Measurements from ENCODE around the gene AMHR2.
"Not testable (repeated sequence)": the region's sequence is repeated elsewhere in the genome, so short reads cannot be mapped to it uniquely, and the experiment has no call there.

AMHR2 gene

DNA sequence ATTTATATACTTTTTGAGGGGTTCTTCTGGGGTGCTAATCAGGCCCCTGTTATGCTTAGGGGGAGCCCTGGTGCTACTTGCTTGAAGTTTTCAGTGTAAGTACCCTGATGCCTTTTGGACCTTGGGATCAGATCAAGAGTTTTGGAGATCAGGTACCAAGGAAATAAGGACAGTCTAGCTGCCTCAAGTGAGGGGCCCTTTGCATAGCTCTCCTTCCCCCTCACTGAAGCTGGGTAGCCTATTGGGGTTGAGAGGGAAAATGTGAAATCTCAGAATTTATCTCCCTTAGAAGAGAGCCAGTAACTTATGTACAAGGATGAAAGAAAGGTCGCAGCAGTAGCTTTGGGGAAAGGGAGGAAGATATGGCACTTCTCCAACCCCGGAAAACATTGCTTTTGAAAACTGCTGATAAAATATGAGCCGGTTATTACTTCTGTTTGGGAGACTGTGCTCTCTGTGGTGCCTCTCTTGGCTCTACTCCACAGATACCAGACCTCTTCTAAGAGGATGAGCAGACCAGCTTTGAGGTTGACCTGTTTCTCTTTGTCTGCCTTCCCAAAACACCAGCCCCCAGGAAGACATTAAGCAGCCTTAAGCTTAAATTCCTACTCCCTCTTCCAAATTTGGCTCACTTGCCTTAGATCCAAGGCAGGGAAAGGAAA lies 8.8 kb upstream of the AMHR2 start:
- DNase-seq (ENCODE audit: low read depth in 2 of 2), result no peak

DNA sequence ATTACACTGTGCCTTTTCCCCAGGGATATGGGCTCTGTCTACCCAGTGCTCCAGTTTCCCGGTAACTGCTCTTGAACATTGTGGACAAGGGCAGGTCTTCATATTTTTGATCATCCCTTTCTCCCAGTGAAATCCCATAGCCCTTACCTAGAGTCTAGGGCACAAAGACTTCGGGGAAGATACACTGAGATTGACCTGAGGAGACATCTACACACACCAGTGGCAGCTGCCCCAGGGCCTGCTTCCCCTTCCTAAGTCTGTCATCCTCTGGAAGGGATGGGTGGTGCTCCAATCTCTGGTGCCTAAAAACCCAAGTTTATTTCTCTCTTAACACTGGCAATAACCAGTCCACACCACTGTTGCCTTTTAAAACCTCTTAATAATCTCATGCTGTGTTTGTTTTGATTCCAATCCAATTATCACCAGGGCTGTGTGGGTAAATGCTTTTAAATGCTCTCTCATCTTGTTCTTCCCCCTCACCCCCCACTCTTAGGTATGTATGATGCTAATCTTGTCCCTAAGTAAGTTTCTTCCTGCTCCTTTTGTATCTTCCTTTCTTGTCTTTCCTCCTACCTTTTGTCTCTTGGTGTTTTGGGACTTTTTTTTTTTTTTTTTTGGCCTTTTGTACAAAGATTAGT lies 7.8 kb upstream of the AMHR2 start:
- DNase-seq (ENCODE audit: low read depth in 2 of 2), result not testable (repeated sequence)

DNA sequence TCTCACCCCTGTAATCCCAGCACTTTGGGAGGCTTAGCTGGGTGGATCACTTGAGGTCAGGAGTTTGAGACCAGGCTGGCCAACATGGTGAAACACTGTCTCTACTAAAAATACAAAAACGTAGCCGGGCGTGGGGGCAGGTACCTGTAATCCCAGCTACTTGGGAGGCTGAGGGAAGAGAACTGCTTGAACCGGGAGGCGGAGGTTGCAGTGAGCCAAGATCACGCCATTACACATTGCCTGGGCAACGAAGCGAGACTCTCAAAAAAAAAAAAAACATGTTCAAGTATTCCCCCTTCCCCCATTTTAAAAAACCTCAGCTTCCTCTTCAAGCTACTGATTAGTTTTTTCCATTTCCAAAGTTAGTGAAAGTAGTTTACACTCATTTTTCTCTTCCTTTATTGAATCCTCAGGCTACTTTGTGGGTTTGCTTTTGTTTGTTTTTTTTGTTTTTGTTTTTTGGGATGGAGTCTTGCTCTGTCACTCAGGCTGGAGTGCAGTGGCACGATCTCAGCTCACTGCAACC lies 6.3 kb upstream of the AMHR2 start:
- not testable (repeated sequence) for DNase-seq (ENCODE audit: low read depth in 2 of 2)

DNA sequence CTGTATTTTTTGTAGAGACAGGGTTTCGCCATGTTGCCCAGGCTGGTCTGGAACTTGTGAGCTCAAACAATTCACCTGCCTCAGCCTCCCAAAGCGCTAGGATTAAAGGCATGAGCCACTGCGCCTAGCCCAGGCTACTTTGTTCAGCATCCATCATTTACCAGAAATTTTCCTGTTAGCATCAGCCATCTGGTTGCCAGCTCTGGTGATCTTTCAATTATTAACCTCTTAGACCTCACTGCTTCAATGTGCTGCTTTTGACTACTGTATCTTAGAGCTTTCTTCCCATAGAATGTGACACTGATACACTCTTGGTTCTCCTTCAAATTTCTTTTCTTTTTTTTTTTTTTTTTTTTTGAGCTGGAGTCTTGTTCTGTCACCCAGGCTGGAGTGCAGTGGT lies 5.4 kb upstream of the AMHR2 start:
- no peak for DNase-seq (ENCODE audit: low read depth in 2 of 2)

DNA sequence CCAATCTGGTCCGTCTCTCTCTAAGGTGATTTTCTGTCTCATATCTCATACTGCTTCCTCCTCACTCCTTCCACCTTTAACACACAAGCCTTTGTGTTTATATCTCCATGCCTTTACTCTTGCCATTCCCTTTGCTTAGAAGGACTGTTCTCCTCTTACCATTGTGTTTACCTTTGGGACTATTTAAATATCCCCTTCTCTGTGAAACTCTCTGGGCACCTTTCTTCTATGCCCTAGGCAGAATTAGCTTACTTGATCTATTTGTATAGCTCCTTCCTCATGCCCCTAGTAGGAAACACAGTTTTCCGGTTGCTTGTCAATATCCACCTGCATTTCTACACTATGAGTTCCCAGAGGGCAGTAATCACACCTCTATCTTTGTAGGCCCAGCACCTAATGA lies 3.9 kb upstream of the AMHR2 start:
- no peak for DNase-seq (ENCODE audit: low read depth in 2 of 2)

DNA sequence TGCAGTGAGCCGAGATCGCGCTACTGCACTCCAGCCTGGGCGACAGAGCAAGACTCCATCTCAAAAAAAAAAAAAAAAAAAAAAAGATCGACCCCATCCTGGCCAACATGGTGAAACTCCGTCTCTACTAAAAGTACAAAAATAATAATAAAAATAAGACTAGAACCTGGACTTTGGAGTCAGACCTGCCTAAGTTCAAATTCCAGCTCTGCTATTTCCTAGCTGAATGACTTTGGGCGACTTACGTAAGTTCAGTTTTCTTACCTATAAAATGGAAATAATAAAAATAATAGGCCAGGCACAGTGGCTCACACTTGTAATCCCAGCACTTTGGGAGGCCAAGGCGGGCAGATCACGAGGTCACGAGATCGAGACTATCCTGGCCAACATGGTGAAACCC lies 1.4 kb upstream of the AMHR2 start:
- DNase-seq (ENCODE audit: low read depth in 2 of 2), result not testable (repeated sequence)

DNA sequence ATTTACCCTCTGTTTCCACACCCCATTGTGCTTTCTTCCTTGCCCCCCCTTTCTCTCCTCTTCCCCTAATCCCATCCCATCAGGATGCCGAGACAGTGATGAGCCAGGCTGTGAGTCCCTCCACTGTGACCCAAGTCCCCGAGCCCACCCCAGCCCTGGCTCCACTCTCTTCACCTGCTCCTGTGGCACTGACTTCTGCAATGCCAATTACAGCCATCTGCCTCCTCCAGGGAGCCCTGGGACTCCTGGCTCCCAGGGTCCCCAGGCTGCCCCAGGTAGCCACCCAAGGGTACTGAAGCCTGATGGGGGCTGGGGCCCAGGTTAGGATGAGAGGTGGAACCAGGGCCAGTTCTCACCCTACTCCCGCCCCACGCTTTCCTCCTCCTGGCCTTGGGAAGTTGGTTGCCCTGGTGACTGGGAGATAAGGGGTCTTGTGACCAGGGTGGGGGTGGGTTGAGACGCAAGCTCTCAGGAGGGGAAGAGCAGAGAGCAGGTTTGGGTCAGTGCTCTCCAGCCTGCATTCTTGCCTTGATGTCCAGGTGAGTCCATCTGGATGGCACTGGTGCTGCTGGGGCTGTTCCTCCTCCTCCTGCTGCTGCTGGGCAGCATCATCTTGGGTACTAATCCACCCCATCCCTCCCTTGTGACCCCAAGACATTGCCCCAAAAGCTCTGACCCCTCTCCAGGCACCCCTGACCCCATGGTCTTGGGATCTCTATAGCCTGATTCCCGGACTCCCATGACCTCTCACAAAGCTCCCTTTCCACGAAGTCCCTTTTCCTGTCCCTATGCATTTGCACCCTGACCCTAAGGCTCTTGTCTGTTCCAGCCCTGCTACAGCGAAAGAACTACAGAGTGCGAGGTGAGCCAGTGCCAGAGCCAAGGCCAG lies 1.2 kb downstream of the AMHR2 start:
- DNase-seq (ENCODE audit: low read depth in 2 of 2), result no peak

DNA sequence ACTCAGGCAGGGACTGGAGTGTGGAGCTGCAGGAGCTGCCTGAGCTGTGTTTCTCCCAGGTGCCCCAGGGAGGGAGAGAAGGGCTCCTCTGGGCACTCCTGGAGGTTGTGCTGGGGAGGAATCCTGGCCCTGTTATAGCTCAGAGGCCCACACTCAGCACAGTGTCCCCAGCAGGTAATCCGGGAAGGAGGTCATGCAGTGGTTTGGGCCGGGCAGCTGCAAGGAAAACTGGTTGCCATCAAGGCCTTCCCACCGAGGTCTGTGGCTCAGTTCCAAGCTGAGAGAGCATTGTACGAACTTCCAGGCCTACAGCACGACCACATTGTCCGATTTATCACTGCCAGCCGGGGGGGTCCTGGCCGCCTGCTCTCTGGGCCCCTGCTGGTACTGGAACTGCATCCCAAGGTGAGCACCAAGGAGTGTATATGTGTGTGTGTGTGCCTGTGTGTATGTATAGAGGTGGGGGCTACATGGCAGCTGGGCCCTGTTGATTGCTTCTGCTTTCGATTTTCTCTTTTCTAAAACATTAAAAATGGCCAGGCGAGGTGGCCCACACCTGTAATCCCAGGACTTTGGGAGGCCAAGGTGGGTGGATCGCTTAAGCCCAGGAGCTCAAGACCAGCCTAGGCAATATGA lies 2.0 kb downstream of the AMHR2 start:
- no peak for DNase-seq (ENCODE audit: low read depth in 2 of 2)

DNA sequence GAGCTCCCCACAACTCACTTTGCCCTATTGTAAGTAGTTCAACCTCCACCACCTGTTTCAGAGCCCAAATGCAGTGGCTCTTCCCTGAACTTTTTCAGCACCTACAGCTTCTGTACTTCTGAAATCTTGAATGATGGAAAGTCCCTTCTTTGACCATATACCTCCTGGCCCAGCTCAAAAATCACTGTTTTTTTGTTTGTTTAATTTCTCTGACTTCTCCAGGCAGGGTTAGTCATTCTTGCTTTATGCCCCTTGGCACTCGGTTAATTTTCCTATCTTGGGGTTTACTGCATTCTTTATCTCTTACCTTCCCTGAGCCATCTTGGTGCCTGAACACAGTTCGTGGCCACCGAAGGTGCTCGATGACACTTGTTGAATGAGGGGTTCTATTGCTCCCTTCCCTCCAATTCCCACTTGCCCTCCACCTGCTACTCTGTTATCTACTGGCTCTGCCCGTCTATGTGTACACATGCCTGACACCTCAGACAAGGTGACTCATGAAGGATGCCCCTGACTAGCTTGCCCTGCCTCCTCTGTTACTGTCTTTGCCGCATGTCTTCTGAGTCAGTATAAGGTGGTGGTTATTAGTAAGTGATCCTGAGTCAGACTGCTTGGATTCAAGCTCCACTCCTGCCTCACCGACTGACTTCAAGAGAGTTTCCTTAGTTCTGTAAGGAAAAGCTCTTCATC lies 4.4 kb downstream of the AMHR2 start:
- DNase-seq (ENCODE audit: low read depth in 2 of 2), result peak; percentile 25 to 32

DNA sequence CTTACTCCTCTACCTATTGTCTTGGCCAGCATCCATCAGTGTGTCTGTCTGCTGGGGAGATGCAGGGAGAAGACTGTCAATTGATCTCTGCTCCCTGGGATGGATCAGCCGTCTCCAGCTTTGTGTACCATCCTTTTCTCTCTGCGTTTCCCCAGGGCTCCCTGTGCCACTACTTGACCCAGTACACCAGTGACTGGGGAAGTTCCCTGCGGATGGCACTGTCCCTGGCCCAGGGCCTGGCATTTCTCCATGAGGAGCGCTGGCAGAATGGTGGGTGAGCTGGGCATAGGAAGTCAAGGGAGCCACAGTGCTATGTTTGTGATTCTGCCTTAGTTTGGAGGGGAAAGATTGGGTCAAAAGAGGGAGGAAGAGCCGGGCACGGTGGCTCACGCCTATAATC lies 5.1 kb downstream of the AMHR2 start:
- DNase-seq (ENCODE audit: low read depth in 2 of 2), result no peak

DNA sequence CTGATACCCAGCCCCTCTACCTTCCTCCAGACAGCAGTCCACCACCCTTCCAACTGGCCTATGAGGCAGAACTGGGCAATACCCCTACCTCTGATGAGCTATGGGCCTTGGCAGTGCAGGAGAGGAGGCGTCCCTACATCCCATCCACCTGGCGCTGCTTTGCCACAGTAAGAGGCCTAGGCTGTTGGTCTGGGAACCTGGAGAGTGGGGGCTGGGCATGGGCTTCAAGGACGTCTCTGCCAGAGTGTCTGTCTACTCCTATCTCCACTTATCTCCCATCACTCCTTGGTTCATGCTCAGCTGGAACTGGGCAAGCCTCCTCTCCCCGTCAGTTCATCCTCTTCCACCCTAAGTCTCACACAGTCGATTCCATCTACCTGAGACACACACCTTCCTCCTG lies 6.5 kb downstream of the AMHR2 start:
- DNase-seq (ENCODE audit: low read depth in 2 of 2), result no peak

DNA sequence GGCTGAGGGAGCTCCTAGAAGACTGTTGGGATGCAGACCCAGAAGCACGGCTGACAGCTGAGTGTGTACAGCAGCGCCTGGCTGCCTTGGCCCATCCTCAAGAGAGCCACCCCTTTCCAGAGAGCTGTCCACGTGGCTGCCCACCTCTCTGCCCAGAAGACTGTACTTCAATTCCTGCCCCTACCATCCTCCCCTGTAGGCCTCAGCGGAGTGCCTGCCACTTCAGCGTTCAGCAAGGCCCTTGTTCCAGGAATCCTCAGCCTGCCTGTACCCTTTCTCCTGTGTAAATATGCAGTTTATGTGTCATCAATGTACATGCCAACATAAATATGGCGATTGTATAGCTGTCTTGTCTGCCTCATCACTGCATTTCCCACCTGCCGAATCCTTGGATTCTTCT lies 7.5 kb downstream of the AMHR2 start:
- DNase-seq (ENCODE audit: low read depth in 2 of 2), result no peak

DNA sequence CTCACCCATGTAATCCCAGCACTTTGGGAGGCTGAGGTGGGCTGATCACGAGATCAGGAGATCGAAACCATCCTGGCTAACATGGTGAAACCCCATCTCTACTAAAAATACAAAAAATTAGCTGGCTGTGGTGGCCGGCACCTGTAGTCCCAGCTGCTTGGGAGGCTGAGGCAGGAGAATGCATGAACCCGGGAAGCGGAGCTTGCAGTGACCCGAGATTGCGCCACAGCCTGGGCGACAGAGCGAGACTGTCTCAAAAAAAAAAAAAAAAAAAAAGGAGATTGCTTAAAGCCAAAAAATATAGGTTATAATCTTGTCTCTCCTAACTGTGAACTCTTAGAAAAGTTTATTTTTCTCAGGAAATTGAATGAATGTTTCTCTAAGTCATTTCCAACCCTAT lies 11.7 kb downstream of the AMHR2 start:
- not testable (repeated sequence) for DNase-seq (ENCODE audit: low read depth in 2 of 2)

DNA sequence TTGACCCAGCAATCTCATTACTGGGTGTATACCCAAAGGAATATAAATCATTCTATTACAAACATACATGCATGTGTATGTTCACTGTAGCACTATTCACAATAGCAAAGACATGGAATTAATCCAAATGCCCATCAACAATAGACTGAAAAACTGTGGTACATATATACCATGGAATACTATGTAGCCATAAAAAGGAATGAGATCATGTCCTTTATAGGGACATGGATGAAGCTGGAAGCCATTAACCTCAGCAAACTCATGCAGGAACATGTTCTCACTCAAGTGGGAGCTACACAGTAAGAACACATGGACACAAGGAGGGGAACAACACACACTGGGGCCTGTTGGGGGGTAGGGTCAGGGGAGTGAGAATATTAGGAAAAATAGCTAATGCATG lies 15.9 kb downstream of the AMHR2 start:
- not testable (repeated sequence) for DNase-seq (ENCODE audit: low read depth in 2 of 2)

DNA sequence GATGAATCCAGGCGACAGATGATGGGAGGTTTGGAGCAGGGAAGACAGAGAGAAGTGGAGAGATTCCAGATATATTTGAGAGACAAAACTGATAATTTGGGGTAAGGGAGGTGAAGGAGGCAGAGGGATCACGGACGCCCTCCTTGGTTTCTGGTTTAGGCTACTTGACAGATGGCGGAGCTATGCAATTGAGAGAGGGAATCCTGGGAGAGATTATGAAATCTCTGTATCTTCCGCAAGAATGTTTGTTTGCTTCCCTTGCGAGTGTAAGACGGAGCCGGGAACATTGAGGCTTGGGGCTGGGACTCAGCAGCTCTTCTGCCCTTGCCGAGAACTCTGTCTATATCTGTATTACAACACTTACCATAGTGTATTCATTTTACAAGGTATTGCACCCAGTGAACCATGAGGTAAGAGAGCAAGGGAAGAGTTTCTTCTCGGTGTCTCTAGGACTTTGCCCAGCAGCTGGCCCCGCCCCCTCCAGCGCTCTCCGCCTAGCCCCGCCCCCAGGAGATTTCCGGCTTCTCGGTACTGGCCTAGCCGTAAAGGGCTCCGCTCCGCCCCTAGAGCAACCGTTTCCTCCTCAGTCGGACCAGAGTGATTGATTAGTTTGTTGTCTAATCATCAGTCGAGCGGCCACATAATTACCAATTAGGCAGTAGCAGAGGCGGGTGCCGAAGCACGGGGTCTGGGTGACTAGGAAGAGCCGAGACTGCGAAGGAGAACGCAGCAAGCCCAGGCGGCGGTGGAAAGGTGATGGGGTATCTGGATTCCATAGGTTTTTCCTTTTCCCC lies 17.6 kb downstream of the AMHR2 start, which contains the start of gene PRR13:
Gene PRR13 (plus strand): TSS at position 695 of the 794 bp plus-strand sequence. CDS start 981 bp downstream, outside the sequence.
- DNase-seq (ENCODE audit: low read depth in 2 of 2), result peak; percentile 99

DNA sequence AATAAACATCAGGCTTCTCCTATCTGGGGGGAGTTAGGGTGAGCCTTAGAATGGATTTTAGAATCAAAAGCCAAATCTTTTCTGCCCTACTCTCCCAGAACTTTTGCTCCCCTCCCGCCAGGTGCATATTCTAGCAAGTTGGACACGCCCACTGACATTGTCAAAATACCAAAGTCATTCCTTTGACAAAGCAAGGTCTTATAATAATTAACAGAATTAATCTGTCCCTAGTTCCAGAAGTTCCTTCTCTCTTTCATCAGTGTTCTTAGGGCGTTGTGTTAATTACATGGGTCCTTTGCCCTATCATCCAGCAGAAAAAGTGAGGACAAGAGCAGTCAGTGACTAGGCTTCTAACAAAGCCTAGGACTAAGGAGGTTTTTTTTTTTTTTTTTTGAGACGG lies 20.3 kb downstream of the AMHR2 start:
- no peak for DNase-seq (ENCODE audit: low read depth in 2 of 2)

DNA sequence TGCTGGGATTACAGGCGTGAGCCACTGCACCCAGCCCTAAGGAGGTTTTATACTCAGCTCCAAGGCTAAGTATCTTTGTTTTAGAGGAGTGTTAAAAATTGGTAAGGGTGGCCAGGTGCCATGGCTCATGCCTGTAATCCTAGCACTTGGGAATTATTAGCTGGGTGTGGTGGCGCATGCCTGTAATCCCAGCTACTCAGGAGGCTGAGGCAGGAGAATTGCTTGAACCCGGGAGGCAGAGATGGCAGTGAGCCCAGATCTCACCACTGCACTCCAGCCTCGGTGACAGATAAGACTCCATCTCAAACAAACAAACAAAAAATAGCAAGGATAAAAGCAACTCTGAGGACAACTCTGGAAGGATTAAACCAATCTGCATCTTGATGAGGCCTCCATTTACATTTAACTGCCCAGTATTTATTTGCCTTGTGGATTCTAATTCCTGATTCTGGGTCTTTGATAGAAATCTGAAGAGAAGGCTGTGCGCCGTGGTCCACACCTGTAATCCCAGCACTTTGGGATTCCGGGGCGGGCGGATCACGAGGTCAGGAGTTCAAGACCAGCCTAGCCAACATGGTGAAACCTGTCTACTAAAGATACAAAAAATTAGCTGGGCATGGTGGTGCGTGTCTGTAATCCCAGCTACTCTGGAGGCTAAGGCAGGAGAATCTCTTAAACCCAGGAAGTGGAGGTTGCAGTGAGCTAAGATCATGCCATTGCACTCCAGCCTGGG lies 21.1 kb downstream of the AMHR2 start:
- DNase-seq (ENCODE audit: low read depth in 2 of 2), result not testable (repeated sequence)

DNA sequence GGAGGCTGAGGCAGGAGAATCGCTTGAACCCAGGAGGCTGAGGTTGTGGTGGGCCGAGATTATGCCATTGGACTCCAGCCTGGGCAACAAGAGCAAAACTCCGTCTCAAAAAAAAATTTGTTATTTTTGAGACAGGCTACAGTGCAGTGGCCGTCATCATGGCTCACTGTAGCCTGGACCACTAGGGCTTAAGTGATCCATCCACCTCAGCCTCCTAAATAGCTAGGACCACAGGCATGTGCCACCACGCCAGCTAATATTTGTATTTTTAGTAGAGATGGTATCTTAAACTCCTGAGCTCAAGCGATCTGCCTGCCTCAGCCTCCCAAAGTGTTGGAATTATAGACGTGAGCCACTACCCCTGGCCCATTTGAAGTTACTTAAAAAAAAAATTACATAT lies 27.3 kb downstream of the AMHR2 start:
- DNase-seq (ENCODE audit: low read depth in 2 of 2), result no peak

DNA sequence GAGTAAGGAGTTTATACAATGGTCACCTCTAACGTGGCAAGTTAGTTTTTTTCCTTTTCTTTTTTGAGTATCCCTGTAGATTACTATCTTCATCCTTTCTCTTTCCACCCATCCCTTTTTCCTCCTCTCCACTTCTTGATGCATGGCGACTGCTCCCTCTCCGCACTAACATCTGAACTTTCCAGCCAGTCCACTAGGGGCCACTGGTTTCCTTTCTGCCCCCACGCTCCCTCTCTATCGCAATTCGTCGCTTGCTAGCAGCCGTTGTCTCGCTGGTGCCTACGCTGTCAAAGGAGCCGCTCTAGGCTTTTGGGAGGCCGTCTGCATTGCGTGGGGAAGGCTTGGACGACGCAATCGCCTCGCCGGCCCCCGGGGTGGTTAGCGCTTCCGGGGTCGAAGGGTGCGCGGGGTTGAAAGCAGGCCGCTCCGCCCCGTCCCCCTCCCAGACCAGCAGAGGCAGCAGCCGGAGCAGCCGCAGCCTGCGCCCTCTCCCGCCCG lies 28.1 kb downstream of the AMHR2 start, which contains the start of gene PCBP2:
Gene PCBP2 (plus strand): TSS at position 442 of the 498 bp plus-strand sequence. CDS start 2,699 bp downstream, outside the sequence.
- DNase-seq (ENCODE audit: low read depth in 2 of 2), result peak; percentile 99
